Measurements from ENCODE around the gene CASQ1. TPM values are rescaled to one million over a fixed set of nuclear protein-coding genes. Genes with fewer than 3 reads are reported as not detected.

CASQ1 gene
- polyA plus RNA-seq, 1 donor from 2014 or later = not detected

- no peaks in the 10 kb centered on the region for H3K79me2 ChIP-seq (replicated peaks; ENCODE audit: insufficient read depth, low read length)
- no peak overlapping the region for H3K4me3 ChIP-seq (ENCODE audit: low read length)
- H3F3A ChIP-seq (ENCODE audit: insufficient read depth, low read length, poor library complexity, severe bottlenecking) = no peaks in the 10 kb centered on the region
- no peaks in the 10 kb centered on the region for H3K9me3 ChIP-seq (ENCODE audit: low read length)
- H3K4me2 ChIP-seq (ENCODE audit: low read length) = no peak overlapping the region
- TF ChIP-seq SMC3 (conservative IDR thresholded peaks at IDR 0.05; ENCODE audit: poor library complexity) (no peak), POLR2AphosphoS5 (IDR thresholded peaks at IDR 0.05) (no peak), RAD21 (conservative IDR thresholded peaks at IDR 0.05) (no peak), REST (IDR thresholded peaks at IDR 0.05; ENCODE audit: borderline replicate concordance) (no peak), MXI1 (conservative IDR thresholded peaks at IDR 0.05; ENCODE audit: poor library complexity, severe bottlenecking) (no peak), EP300 (conservative IDR thresholded peaks at IDR 0.05; ENCODE audit: poor library complexity, severe bottlenecking) (no peak), TAF1 (IDR thresholded peaks at IDR 0.05; ENCODE audit: low read depth) (no peak), EZH2 (IDR thresholded peaks at IDR 0.05; ENCODE audit: borderline replicate concordance, insufficient read depth, low read length, poor library complexity, severe bottlenecking) (no peak), CTCF (IDR thresholded peaks at IDR 0.05; ENCODE audit: poor library complexity, severe bottlenecking) (no peak)
- H3K9me2 ChIP-seq (ENCODE audit: insufficient read depth, low read length) = no peaks in the 10 kb centered on the region
- no peaks in the 10 kb centered on the region for H3K36me3 ChIP-seq (ENCODE audit: insufficient read depth, low read length)
- no peak overlapping the region for H2AFZ ChIP-seq (ENCODE audit: low read depth, low read length)
- no peaks in the 10 kb centered on the region for H4K20me1 ChIP-seq (ENCODE audit: insufficient read depth)
- no peaks in the 10 kb centered on the region for H3K27me3 ChIP-seq (ENCODE audit: insufficient read depth, low read depth, low read length)
- H3K27ac ChIP-seq (ENCODE audit: low read length) = no peak overlapping the region
- H3K9ac ChIP-seq (ENCODE audit: low read length) = no peak overlapping the region
Measured at GRCh38 chr1:160149716-160150115, 40.7 kb upstream of the CASQ1 start.

- H3K79me2 ChIP-seq (replicated peaks; ENCODE audit: insufficient read depth, low read length) = no peaks in the 10 kb centered on the region
- no peaks in the 10 kb centered on the region for H4K20me1 ChIP-seq (ENCODE audit: insufficient read depth)
- H3K9ac ChIP-seq (ENCODE audit: low read length) = no peak within 1 kb of the TSS
- TF ChIP-seq TAF1 (IDR thresholded peaks at IDR 0.05; ENCODE audit: low read depth) = no peak
- TF ChIP-seq EP300 (conservative IDR thresholded peaks at IDR 0.05; ENCODE audit: poor library complexity, severe bottlenecking) = no peak
- no peak for TF ChIP-seq EZH2 (IDR thresholded peaks at IDR 0.05; ENCODE audit: borderline replicate concordance, insufficient read depth, low read length, poor library complexity, severe bottlenecking)
- TF ChIP-seq REST (IDR thresholded peaks at IDR 0.05; ENCODE audit: borderline replicate concordance) = no peak
- no peak for TF ChIP-seq RAD21 (conservative IDR thresholded peaks at IDR 0.05)
- no peak for TF ChIP-seq CTCF (IDR thresholded peaks at IDR 0.05; ENCODE audit: poor library complexity, severe bottlenecking)
- TF ChIP-seq SMC3 (conservative IDR thresholded peaks at IDR 0.05; ENCODE audit: poor library complexity) = no peak
- TF ChIP-seq MXI1 (conservative IDR thresholded peaks at IDR 0.05; ENCODE audit: poor library complexity, severe bottlenecking) = no peak
- no peak for TF ChIP-seq POLR2AphosphoS5 (IDR thresholded peaks at IDR 0.05)
- H3K4me3 ChIP-seq (ENCODE audit: low read length) = no peak within 1 kb of the TSS
- H3K27me3 ChIP-seq (ENCODE audit: insufficient read depth, low read depth, low read length) = no peaks in the 10 kb centered on the region
- H3K27ac ChIP-seq (ENCODE audit: low read length) = no peak within 1 kb of the TSS
- H3F3A ChIP-seq (ENCODE audit: insufficient read depth, low read length, poor library complexity, severe bottlenecking) = no peaks in the 10 kb centered on the region
- H3K9me2 ChIP-seq (ENCODE audit: insufficient read depth, low read length) = no peaks in the 10 kb centered on the region
- no peaks in the 10 kb centered on the region for H3K9me3 ChIP-seq (ENCODE audit: low read length)
- H3K4me2 ChIP-seq (ENCODE audit: low read length) = no peak within 1 kb of the TSS
- H2AFZ ChIP-seq (ENCODE audit: low read depth, low read length) = no peak within 1 kb of the TSS
- H3K36me3 ChIP-seq (ENCODE audit: insufficient read depth, low read length) = no peaks in the 10 kb centered on the region
Measured at GRCh38 chr1:160151303-160151702, 39.1 kb upstream of the CASQ1 start, which contains the start of gene ATP1A4. Gene ATP1A4 (plus strand): TSS chr1:160151603. CDS start chr1:160152041, 438 bp downstream.
